HFFc6 (cell line): ENCODE measurements around the gene MAP3K1. TPM values are rescaled to one million over a fixed set of nuclear protein-coding genes. Genes with fewer than 3 reads are reported as not detected.

Experiments used
- DNase-seq: peaks from one replicate; pipeline ENCODE4 v3.0.0-alpha.2; 2018
- H3K27ac Mint-ChIP-seq: 2 replicates; pipeline ENCODE4 v1.8.0; 2020; ENCODE audit warnings: mild to moderate bottlenecking, mixed read lengths
- H3K27me3 Mint-ChIP-seq: 2 replicates; pipeline ENCODE4 v1.8.0; 2021; ENCODE audit warnings: mild to moderate bottlenecking, moderate library complexity, mixed read lengths; ENCODE audit not compliant: insufficient read depth
- H3K36me3 Mint-ChIP-seq: 2 replicates; pipeline ENCODE4 v1.8.0; 2021; ENCODE audit warnings: low read depth, mixed read lengths
- H3K4me1 Mint-ChIP-seq: 2 replicates; pipeline ENCODE4 v1.8.0; 2020; ENCODE audit warnings: low read depth, mixed read lengths
- H3K4me3 Mint-ChIP-seq: 2 replicates; pipeline ENCODE4 v1.8.0; 2020; ENCODE audit warnings: mild to moderate bottlenecking, moderate library complexity, mixed read lengths
- H3K9me3 Mint-ChIP-seq: 2 replicates; pipeline ENCODE4 v1.8.0; 2020; ENCODE audit warnings: mild to moderate bottlenecking, mixed read lengths
- CTCF ChIP-seq: fragments of 200-600 bp; sonication (generic); IDR thresholded peaks from 2 replicates; pipeline ENCODE4 v1.5.0; 2021; ENCODE audit warnings: antibody characterized with exemption, mild to moderate bottlenecking
- total RNA-seq, 6 experiments: library from RNA; stranded (reverse); fragmentation: NEBNext Ultra II Directional; extraction: Animal tissue kit (Norgen Biotek cat#: 25700); gene quantifications; 2 replicates in 1 of 6; 3 replicates in 5 of 6; pipeline ENCODE4 v1.2.3, GENCODE V29; 2021

MAP3K1 gene
- total RNA-seq, 6 experiments from 2014 or later: 3.4 to 4.7 (median 3.7) TPM

GRCh38 chr5:56838409-56839039 is 23.2 kb downstream of the MAP3K1 start:
- Mint-ChIP-seq H3K27me3 (peaks cover 3% of the 10 kb centered on the region), H3K36me3 (no peaks in the 10 kb centered on the region), H3K27ac (peak overlapping the region; percentile 80), H3K4me1 (peaks cover 22% of the 10 kb centered on the region), H3K9me3 (no peaks in the 10 kb centered on the region), H3K4me3 (peak overlapping the region; percentile 81)
- TF ChIP-seq CTCF: peak; percentile 80
- DNase-seq: peak; percentile 65

GRCh38 chr5:56839062-56839461 is 23.7 kb downstream of the MAP3K1 start:
- no peak for TF ChIP-seq CTCF
- Mint-ChIP-seq H3K4me3 (peak overlapping the region; percentile 81), H3K9me3 (no peaks in the 10 kb centered on the region), H3K27ac (peak overlapping the region; percentile 80), H3K27me3 (peaks cover 3% of the 10 kb centered on the region), H3K36me3 (no peaks in the 10 kb centered on the region), H3K4me1 (peaks cover 22% of the 10 kb centered on the region)
- no peak for DNase-seq

GRCh38 chr5:56840597-56840996 is 25.2 kb downstream of the MAP3K1 start:
- Mint-ChIP-seq H3K27me3 (peaks cover 3% of the 10 kb centered on the region; the same call in 1 of the 2 replicates), H3K36me3 (no peaks in the 10 kb centered on the region), H3K9me3 (no peaks in the 10 kb centered on the region), H3K27ac (no peak overlapping the region), H3K4me1 (peaks cover 22% of the 10 kb centered on the region), H3K4me3 (no peak overlapping the region)
- no peak for DNase-seq
- TF ChIP-seq CTCF: no peak

- H3K4me1 Mint-ChIP-seq: no peaks in the 10 kb centered on the region; the same call in 1 of the 2 replicates
- H3K9me3 Mint-ChIP-seq: no peaks in the 10 kb centered on the region
- H3K4me3 Mint-ChIP-seq: no peak overlapping the region
- peaks cover 3% of the 10 kb centered on the region; the same call in 1 of the 2 replicates for H3K27me3 Mint-ChIP-seq
- no peak for TF ChIP-seq CTCF
- H3K27ac Mint-ChIP-seq: no peak overlapping the region
- H3K36me3 Mint-ChIP-seq: no peaks in the 10 kb centered on the region
- no peak for DNase-seq
These were observed 29.9 kb downstream of the MAP3K1 start for GRCh38 chr5:56845277-56845676.

- H3K36me3 Mint-ChIP-seq: no peaks in the 10 kb centered on the region
- no peak for DNase-seq
- H3K27me3 Mint-ChIP-seq: peaks cover 3% of the 10 kb centered on the region; the same call in 1 of the 2 replicates
- no peak for TF ChIP-seq CTCF
- H3K27ac Mint-ChIP-seq: no peak overlapping the region
- no peaks in the 10 kb centered on the region for H3K9me3 Mint-ChIP-seq
- no peak overlapping the region for H3K4me3 Mint-ChIP-seq
- no peaks in the 10 kb centered on the region; the same call in 1 of the 2 replicates for H3K4me1 Mint-ChIP-seq
These were observed 30.6 kb downstream of the MAP3K1 start for GRCh38 chr5:56845904-56846480.
